MM.1S (cell line): ENCODE measurements around the gene DUSP1.

Source experiments
- DNase-seq: peaks from one replicate; pipeline ENCODE4 v3.0.0-alpha.2; 2015
- H2AFZ ChIP-seq: fragments of 300-600 bp; sonication (generic); 2 replicates; pipeline ENCODE4 v1.6.0; 2016; ENCODE audit warnings: antibody characterized with exemption, low read length
- H3F3A ChIP-seq: fragments of 300-600 bp; sonication (generic); 2 replicates; pipeline ENCODE4 v1.6.1; 2016; ENCODE audit warnings: mild to moderate bottlenecking, antibody characterized with exemption, low read length, moderate library complexity, mixed read lengths; ENCODE audit not compliant: insufficient read depth
- H3K27ac ChIP-seq: fragments of 300-600 bp; sonication (generic); 2 replicates; pipeline ENCODE4 v1.5.1; 2016; ENCODE audit warnings: mild to moderate bottlenecking, low read length
- H3K27me3 ChIP-seq: fragments of 300-600 bp; sonication (generic); replicated peaks from 2 replicates; pipeline ENCODE4 v1.6.0; 2016; ENCODE audit warnings: low read length; ENCODE audit not compliant: insufficient read depth
- H3K36me3 ChIP-seq: fragments of 300-600 bp; sonication (generic); replicated peaks from 2 replicates; pipeline ENCODE4 v1.6.1; 2016; ENCODE audit warnings: mild to moderate bottlenecking, low read length, mixed read lengths; ENCODE audit not compliant: insufficient read depth
- H3K4me1 ChIP-seq: fragments of 300-600 bp; sonication (generic); 2 replicates; pipeline ENCODE4 v1.6.1; 2016; ENCODE audit warnings: low read length, mixed read lengths
- H3K4me2 ChIP-seq: fragments of 300-600 bp; sonication (generic); 2 replicates; pipeline ENCODE4 v1.6.0; 2016; ENCODE audit warnings: low read depth, low read length
- H3K4me3 ChIP-seq: fragments of 300-600 bp; sonication (generic); 2 replicates; pipeline ENCODE4 v1.5.1; 2016; ENCODE audit warnings: low read length, mixed read lengths
- H3K79me2 ChIP-seq: fragments of 300-600 bp; sonication (generic); 2 replicates; pipeline ENCODE4 v1.6.1; 2016; ENCODE audit warnings: mixed run types, low read length, mixed read lengths
- H3K9ac ChIP-seq: fragments of 300-600 bp; sonication (generic); 2 replicates; pipeline ENCODE4 v1.6.1; 2016; ENCODE audit warnings: low read length, mixed read lengths
- H3K9me2 ChIP-seq: fragments of 300-600 bp; sonication (generic); replicated peaks from 2 replicates; pipeline ENCODE4 v1.6.1; 2016; ENCODE audit warnings: mild to moderate bottlenecking, low read length, mixed read lengths; ENCODE audit not compliant: insufficient read depth
- H3K9me3 ChIP-seq: fragments of 300-600 bp; sonication (generic); replicated peaks from 2 replicates; pipeline ENCODE4 v1.6.1; 2016; ENCODE audit warnings: mild to moderate bottlenecking, low read length, mixed read lengths; ENCODE audit not compliant: insufficient read depth
- H4K20me1 ChIP-seq: fragments of 300-600 bp; sonication (generic); 2 replicates; pipeline ENCODE4 v1.6.1; 2016; ENCODE audit warnings: mild to moderate bottlenecking, low read length, moderate library complexity, mixed read lengths; ENCODE audit not compliant: insufficient read depth
- EZH2 ChIP-seq: fragments of 300-600 bp; sonication (generic); optimal IDR thresholded peaks from 2 replicates; pipeline ENCODE3; 2017; ENCODE audit warnings: low read depth, mild to moderate bottlenecking, antibody characterized with exemption, low read length, mixed read lengths
- EZH2phosphoT487 ChIP-seq: fragments of 300-600 bp; sonication (generic); IDR thresholded peaks from 2 replicates; pipeline ENCODE4 v1.6.1; 2018; ENCODE audit warnings: antibody characterized with exemption, low read length
- TF ChIP-seq, protein P1 (sequence below): fragments of 300-600 bp; sonication (generic); IDR thresholded peaks from 2 replicates; pipeline ENCODE4 v1.5.1; 2016; ENCODE audit warnings: antibody characterized with exemption, low read length, mixed read lengths

DUSP1 gene

DNA sequence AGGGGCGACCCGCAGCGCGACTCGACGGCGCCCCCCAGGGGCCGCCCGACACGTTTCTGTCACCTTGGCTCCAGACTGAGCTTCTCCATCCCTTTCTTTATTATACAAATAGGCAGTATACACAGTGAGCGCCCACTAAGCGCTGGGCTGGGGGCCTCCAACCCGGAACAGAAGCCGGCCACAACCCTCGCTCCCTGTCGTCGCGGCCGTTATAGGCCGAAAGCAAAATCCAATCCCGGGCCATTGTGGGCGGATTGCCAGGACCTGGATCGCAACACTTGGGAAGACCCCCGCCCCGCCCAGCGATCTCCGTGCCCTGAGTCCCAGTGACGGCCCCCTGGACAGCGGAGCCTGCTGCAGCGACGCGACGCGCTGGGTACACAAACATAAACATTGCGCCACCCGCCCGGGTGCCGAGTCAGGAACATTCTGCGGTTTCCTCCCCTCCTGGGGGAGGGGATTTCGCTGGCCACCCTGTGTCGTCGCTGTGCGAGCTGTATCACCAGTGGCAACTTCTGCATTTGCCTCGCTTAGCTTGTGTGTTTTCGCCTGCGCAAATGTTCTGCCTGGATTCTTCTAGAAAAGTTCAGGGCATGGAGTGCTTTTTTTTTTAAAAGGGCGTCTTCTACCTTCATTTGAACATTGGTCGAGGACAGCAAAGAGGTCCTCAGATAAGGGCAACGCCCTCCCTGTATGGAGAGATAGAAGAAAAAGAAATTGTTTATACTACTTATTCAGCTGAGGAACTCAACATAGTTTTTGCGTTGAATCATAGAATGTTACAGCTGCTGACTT lies 1.3 kb upstream of the DUSP1 start:
- Histone ChIP-seq H3K36me3 (no peaks in the 10 kb centered on the region), H3K4me1 (peaks cover 20% of the 10 kb centered on the region), H3K9ac (peak overlapping the region; percentile 100), H2AFZ (0 out of 2 replicates have a peak overlapping the region, but pooled peaks have one; percentile 1), H3F3A (peaks cover 24% of the 10 kb centered on the region), H3K27me3 (no peaks in the 10 kb centered on the region), H3K9me2 (no peaks in the 10 kb centered on the region), H4K20me1 (no peaks in the 10 kb centered on the region), H3K27ac (peak overlapping the region; percentile 98), H3K79me2 (peaks cover 16% of the 10 kb centered on the region), H3K4me2 (peak overlapping the region; percentile 100), H3K9me3 (no peaks in the 10 kb centered on the region), H3K4me3 (peak overlapping the region; percentile 86)
- DNase-seq, result peak; percentile 93
- TF ChIP-seq EZH2phosphoT487, result no peak
- TF ChIP-seq, protein P1, sequence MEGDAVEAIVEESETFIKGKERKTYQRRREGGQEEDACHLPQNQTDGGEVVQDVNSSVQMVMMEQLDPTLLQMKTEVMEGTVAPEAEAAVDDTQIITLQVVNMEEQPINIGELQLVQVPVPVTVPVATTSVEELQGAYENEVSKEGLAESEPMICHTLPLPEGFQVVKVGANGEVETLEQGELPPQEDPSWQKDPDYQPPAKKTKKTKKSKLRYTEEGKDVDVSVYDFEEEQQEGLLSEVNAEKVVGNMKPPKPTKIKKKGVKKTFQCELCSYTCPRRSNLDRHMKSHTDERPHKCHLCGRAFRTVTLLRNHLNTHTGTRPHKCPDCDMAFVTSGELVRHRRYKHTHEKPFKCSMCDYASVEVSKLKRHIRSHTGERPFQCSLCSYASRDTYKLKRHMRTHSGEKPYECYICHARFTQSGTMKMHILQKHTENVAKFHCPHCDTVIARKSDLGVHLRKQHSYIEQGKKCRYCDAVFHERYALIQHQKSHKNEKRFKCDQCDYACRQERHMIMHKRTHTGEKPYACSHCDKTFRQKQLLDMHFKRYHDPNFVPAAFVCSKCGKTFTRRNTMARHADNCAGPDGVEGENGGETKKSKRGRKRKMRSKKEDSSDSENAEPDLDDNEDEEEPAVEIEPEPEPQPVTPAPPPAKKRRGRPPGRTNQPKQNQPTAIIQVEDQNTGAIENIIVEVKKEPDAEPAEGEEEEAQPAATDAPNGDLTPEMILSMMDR, result peak; percentile 82

DNA sequence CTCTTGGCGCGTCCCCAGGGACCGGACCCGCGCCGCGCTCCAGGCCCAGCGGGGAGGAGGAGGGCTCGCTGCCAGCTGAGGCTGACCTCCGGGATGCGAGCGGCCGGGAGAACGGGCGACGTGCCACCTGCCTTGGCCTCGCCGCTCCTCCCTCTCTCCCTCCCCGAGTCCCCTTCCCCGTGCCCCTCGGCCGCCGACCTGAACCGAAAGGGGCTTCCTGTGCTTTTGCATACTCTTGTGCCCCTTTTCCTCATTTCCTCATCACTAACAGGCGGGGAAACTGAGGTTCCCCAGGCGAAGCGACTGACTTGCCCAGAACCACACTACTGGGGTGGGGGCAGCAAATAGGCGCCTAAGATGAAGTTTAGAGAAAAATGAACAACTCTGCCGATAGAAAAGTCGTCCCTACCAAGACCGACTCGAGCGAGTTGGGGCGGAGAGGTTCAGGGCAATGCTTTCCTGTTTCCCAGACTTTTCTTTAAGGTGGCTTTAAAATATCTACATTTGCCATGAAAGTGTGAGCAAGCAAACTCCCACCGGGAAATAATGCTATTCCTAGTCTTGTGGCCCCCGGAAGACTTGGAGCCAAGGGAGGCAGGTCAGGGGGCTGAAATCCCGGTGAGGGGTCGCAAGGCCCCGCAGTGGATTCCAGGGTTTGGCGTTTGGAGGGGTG lies 580 bp upstream of the DUSP1 start:
- Histone ChIP-seq H3F3A (peaks cover 27% of the 10 kb centered on the region), H3K27me3 (no peaks in the 10 kb centered on the region), H3K9me2 (no peaks in the 10 kb centered on the region), H4K20me1 (no peaks in the 10 kb centered on the region), H3K27ac (peak overlapping the region; percentile 98), H3K4me3 (peak overlapping the region; percentile 86), H3K4me1 (peaks cover 19% of the 10 kb centered on the region), H3K36me3 (no peaks in the 10 kb centered on the region), H2AFZ (0 out of 2 replicates have a peak overlapping the region, but pooled peaks have one; percentile 24), H3K79me2 (peaks cover 16% of the 10 kb centered on the region), H3K9me3 (no peaks in the 10 kb centered on the region), H3K4me2 (peak overlapping the region; percentile 100), H3K9ac (peak overlapping the region; percentile 100)
- no peak for TF ChIP-seq EZH2phosphoT487
- TF ChIP-seq, protein P1, result no peak
- no peak for TF ChIP-seq EZH2
- no peak for DNase-seq

DNA sequence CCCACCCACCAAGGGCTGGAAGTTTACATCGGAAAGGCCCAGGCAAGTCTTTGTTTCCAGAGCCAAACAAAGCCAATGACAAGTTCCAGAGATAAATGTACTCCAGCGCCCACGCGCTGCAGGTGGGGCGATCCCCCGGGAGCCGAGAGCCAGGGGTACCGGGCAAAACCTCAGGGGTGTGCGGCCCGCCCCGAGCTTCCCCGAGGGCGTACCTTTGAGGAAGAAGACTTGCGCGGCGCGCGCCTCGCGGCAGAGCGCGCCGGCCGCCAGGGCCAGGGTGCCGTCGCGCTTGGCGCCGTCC lies 671 bp downstream of the DUSP1 start:
- TF ChIP-seq EZH2phosphoT487 (no peak), EZH2 (no peak)
- TF ChIP-seq, protein P1, result no peak
- no peaks in the 10 kb centered on the region for H4K20me1 ChIP-seq

More for the DNA sequence above, 671 bp downstream of the DUSP1 start:
- Histone ChIP-seq H3K27me3 (no peaks in the 10 kb centered on the region), H3K9me2 (no peaks in the 10 kb centered on the region), H3K9ac (peak overlapping the region; percentile 100), H3F3A (peaks cover 35% of the 10 kb centered on the region), H3K27ac (peak overlapping the region; percentile 98), H3K9me3 (no peaks in the 10 kb centered on the region), H3K4me1 (peaks cover 30% of the 10 kb centered on the region), H3K4me3 (peak overlapping the region; percentile 86), H2AFZ (no peak overlapping the region), H3K79me2 (peaks cover 16% of the 10 kb centered on the region), H3K36me3 (no peaks in the 10 kb centered on the region), H3K4me2 (peak overlapping the region; percentile 91)
- no peak for DNase-seq
